NB4 (cell line): ENCODE results near the gene PPP4C.

ENCODE experiments used
- DNase-seq: peaks from one replicate; pipeline ENCODE4 v3.0.0; 2010; ENCODE audit warnings: low read depth
- H3K4me3 ChIP-seq: one replicate; pipeline ENCODE4 v1.5.1; 2011; ENCODE audit warnings: mild to moderate bottlenecking, low read depth, low read length, moderate library complexity
- CTCF ChIP-seq: IDR thresholded peaks from one replicate; pipeline ENCODE4 v1.5.1; 2012; ENCODE audit warnings: low read depth, low read length
- MAX ChIP-seq: IDR thresholded peaks from 2 replicates; pipeline ENCODE4 v1.6.1; 2011; ENCODE audit warnings: low read depth, low read length
- MYC ChIP-seq: IDR thresholded peaks from 2 replicates; pipeline ENCODE4 v1.6.1; 2011; ENCODE audit warnings: low read depth, low read length
- POLR2A ChIP-seq: IDR thresholded peaks from 2 replicates; pipeline ENCODE4 v1.6.1; 2011; ENCODE audit warnings: mild to moderate bottlenecking; ENCODE audit not compliant: insufficient read length; ENCODE audit errors: extremely low read depth

The PPP4C gene

GRCh38 chr16:30041841-30042240 is 34.0 kb upstream of the PPP4C start:
- TF ChIP-seq POLR2A (no peak), CTCF (peak; percentile 8)

GRCh38 chr16:30046178-30046577 is 29.6 kb upstream of the PPP4C start:
- TF ChIP-seq MYC (no peak), MAX (no peak), POLR2A (no peak)
- no peak overlapping the region for H3K4me3 ChIP-seq
- DNase-seq, result no peak

More at GRCh38 chr16:30041841-30042240, 34.0 kb upstream of the PPP4C start:
- peak; percentile 45 for DNase-seq
- H3K4me3 ChIP-seq, result no peak overlapping the region

- no peak for TF ChIP-seq MYC
- no peak for TF ChIP-seq POLR2A
- TF ChIP-seq MAX, result no peak
- no peak for TF ChIP-seq CTCF
- DNase-seq, result no peak
- H3K4me3 ChIP-seq, result no peak overlapping the region
Observed at GRCh38 chr16:30046588-30046987, 29.2 kb upstream of the PPP4C start.

GRCh38 chr16:30049871-30050270 is 25.9 kb upstream of the PPP4C start:
- no peak overlapping the region for H3K4me3 ChIP-seq
- TF ChIP-seq CTCF (no peak), POLR2A (no peak), MYC (no peak), MAX (no peak)
- no peak for DNase-seq

- no peak for DNase-seq
- TF ChIP-seq MAX (no peak), CTCF (no peak), MYC (no peak), POLR2A (no peak)
- H3K4me3 ChIP-seq, result no peak overlapping the region
Observed at GRCh38 chr16:30051518-30051917, 24.3 kb upstream of the PPP4C start.

GRCh38 chr16:30052671-30053372 is 23.0 kb upstream of the PPP4C start:
- DNase-seq, result peak; percentile 94
- TF ChIP-seq MYC, result peak; percentile 85
- TF ChIP-seq MAX, result peak; percentile 89
- peak; percentile 47 for TF ChIP-seq POLR2A
- no peak for TF ChIP-seq CTCF
- H3K4me3 ChIP-seq, result peak overlapping the region; percentile 79
